Caki2 (cell line): ENCODE measurements around the gene GIMD1. TPM values are rescaled to one million over a fixed set of nuclear protein-coding genes. Genes with fewer than 3 reads are reported as not detected.
"Not testable (repeated sequence)": the region's sequence is repeated elsewhere in the genome, so short reads cannot be mapped to it uniquely, and the experiment has no call there.

Experiments used
- DNase-seq: peaks from one replicate; pipeline ENCODE4 v3.0.0-alpha.2; 2015; ENCODE audit warnings: low read depth
- in situ Hi-C: cut with HindIII; loops from 2 replicates; pipeline ENCODE4 v1.10.0; 2016; ENCODE audit warnings: low sequenced_read_pairs, low pct_unique_long_range_greater_than_20kb, mixed read lengths
- total RNA-seq: library from RNA; depleted of rRNA; stranded (reverse); fragments of >200 nt; shearing (Covaris generic); gene quantifications from 2 replicates; pipeline ENCODE4 v1.2.3, GENCODE V29; 2014; ENCODE audit warnings: low replicate concordance; rRNA removed

Gene GIMD1
- not detected in 2 replicates for total RNA-seq

- DNase-seq: no peak
- in situ Hi-C loops: no loop called here
Measured at GRCh38 chr4:106368678-106369077, at the start of gene GIMD1. Gene GIMD1 (minus strand): TSS chr4:106368778. CDS start chr4:106367435, 1,343 bp downstream.

- in situ Hi-C loops: no loop called here
- DNase-seq: no peak
Measured at GRCh38 chr4:106414366-106414765, 45.8 kb upstream of the GIMD1 start.

GRCh38 chr4:106409901-106410889 is 41.6 kb upstream of the GIMD1 start:
- no peak for DNase-seq
- in situ Hi-C loops: no loop called here

- in situ Hi-C loops, DNase-seq: not testable (repeated sequence)
Measured at GRCh38 chr4:106408004-106408403, 39.4 kb upstream of the GIMD1 start.

DNA sequence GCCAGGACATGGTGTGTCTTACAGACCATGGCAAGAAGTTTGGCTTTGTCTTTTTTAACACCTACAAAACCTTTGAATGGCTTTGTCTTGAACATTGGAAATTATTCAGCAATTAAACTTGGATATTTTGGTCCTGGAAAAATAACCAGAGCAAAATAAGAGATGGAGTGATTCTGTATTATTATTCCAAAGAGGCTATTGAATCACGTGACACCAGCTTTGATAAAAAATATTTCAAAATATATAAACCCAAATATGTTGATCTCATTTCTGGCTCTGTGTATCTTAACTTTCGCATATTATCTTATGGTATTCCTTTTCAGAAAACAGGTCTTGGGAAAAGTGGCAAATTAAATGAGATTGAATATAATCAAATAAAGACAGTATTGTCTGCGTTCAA is 32.6 kb upstream of the GIMD1 start:
- DNase-seq: no peak
- in situ Hi-C loops: no loop called here

GRCh38 chr4:106398898-106399297 is 30.3 kb upstream of the GIMD1 start:
- DNase-seq, in situ Hi-C loops: not testable (repeated sequence)

GRCh38 chr4:106395582-106395981 is 27.0 kb upstream of the GIMD1 start:
- DNase-seq: no peak
- in situ Hi-C loops: no loop called here

GRCh38 chr4:106385853-106386393 is 17.3 kb upstream of the GIMD1 start:
- no peak for DNase-seq
- in situ Hi-C loops: no loop called here

- no peak for DNase-seq
- in situ Hi-C loops: no loop called here
Measured at GRCh38 chr4:106384878-106385277, 16.3 kb upstream of the GIMD1 start.

- DNase-seq: no peak
- in situ Hi-C loops: no loop called here
Measured at GRCh38 chr4:106380179-106380578, 11.6 kb upstream of the GIMD1 start.

GRCh38 chr4:106373026-106373425 is 4.4 kb upstream of the GIMD1 start:
- in situ Hi-C loops: no loop called here

GRCh38 chr4:106371161-106371560 is 2.6 kb upstream of the GIMD1 start:
- no peak for DNase-seq
- in situ Hi-C loops: no loop called here

More at GRCh38 chr4:106373026-106373425, 4.4 kb upstream of the GIMD1 start:
- DNase-seq: no peak

DNA sequence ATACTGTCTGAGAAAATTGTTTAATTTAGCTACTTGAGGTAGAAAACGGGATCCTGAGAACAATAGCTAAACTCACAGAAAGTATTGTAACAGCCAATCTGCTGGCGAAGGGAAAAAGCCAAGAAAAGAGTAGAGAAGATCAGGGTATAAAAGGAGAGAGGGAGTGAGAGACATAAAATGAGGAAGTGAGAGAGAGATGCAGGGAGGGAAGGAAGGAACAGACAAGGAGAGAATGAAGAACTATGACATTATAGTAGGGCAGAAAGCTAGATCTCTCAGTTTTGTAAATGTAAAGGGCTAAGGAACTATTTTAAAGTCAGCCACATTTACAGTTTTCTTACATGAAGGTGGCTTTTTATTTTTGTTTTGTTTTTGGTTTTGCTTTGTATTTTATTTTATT is 1.6 kb upstream of the GIMD1 start:
- DNase-seq: no peak
- in situ Hi-C loops: no loop called here

- in situ Hi-C loops: no loop called here
Measured at GRCh38 chr4:106369456-106370060, 980 bp upstream of the GIMD1 start.

GRCh38 chr4:106367072-106367471 is 1.5 kb downstream of the GIMD1 start:
- DNase-seq: no peak
- in situ Hi-C loops: no loop called here

More at GRCh38 chr4:106369456-106370060, 980 bp upstream of the GIMD1 start:
- DNase-seq: peak; percentile 66

DNA sequence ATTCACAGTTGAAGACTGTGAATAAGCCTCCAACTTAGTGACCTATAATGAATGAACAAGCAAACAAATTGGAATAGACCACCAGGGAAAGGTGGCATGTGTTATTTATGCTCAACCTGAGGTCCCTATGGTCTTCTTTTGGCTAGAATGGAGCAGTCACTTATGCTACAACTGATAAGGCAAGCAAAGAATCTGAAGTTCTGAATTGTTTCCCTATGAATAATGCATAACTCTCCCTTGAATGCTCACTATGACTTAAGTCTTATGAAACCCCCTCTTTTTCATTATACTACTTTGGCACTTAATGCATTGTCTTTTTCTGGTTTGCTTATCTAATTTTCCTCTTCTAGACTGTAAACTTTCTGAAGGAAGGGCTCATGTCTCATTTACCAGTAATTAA is 2.6 kb downstream of the GIMD1 start:
- no peak for DNase-seq
- in situ Hi-C loops: no loop called here

DNA sequence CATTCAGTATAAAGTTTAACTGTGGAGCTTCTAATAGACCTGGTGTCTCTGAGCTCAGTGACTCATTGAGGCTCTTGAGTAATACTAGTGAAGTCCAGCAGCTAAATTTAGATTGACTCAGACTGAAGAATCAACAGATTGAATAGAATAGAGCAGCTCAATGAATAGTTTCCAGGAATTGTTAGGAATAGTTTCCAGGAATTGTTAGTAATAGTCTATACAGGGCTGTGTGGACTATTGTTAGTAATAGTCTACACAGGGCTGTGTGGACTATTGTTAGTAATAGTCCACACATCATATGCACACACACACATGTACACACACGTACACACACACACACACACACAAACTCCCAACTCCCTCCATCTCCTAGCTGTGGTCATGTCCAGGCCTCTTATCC is 3.0 kb downstream of the GIMD1 start:
- in situ Hi-C loops: no loop called here

DNA sequence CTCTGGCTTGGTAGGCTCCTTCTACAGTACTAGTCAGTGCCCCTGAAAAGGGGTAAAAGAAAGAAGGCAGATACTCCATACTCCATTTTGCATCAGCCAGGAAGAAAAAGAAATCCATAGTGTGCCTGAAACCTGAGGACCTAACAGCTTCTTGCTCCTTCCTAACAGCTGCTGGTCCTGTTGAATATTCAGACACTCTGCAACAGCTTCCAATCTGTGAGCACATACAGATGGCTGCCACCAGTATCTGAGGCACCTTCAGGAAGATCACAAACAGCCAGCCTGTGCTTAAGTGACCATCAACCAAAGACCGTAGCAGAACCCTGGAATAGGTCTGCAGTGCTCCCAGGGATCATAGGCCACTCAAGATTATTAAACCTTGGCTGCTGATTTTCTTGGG is 4.3 kb downstream of the GIMD1 start:
- in situ Hi-C loops: no loop called here
- no peak for DNase-seq

More for the DNA sequence above, 3.0 kb downstream of the GIMD1 start:
- peak; percentile 23 for DNase-seq
